GM19043 (cell line): ENCODE measurements around the gene PLCL1.

Source experiments
- ATAC-seq: cut with Tn5 transposase; IDR thresholded peaks from one replicate; pipeline ENCODE4 v1.9.1; 2021; ENCODE audit warnings: low read depth; ENCODE audit not compliant: unreplicated experiment

The PLCL1 gene

DNA sequence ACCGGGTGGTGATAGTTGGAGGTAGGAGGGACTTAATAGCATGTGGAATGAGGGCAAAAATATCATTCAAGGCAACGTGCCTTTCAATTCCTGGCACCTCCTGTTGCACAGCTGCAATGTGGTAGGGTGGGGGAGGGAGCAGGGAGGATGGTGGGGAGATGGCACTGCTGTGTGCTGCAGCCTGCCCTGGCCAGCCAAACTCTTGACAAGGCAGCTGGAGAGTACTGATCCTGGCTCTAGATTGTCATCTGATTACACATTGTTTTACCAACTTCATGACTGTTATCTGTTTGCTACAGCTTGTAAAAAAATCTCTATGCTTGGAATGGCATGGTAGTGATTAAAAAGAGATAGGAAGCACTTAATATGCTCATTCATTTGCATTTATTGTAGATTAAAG, 47.7 kb downstream of the PLCL1 start:
- ATAC-seq: no peak

DNA sequence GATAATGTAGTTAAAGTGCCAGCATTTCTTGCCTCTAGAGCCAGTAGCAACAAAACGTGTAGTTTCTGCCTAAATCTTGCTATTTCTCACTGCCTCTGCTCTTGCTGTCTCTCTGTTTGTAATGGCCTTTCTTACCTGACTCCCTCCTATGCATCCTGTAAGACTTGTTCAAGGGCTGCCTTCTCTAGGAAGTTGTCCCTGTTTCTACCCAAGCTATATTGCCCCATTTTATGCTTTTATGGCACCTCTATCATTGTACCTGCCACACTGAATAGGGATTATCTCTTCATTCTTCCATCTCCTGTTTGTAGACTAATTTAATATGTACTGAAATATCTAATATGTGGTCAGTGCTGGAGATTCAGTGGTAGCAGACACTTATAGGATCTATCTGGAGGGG, 49.2 kb downstream of the PLCL1 start:
- ATAC-seq: no peak

DNA sequence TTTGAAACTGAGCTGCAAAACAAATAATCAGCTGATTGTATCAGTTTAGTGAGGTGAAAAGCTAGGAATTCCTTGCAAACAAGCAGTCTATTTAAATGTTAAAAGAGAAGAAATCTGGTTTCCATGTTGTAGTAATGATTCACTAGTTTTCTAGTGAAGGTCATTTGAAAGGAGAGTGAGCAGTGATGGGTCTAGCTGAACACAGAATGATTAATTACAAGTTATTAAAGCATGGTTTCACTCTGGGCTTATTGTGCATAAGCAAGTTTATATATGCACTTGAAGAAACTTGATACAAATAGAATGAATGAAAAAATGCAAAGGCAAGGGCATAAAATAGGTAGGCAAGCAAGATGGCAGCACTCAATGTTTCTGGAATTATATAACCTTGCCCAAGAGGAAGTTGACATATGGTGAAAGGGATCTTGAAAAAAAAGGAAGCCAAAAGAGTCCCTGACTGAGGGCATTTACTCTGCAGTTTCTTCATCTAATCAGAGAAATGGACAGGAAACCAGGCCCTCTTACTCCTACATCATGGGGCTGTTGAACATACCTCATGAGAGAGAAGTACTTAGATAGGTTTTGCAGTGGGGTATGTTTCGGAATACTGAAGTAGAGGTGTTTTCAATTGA, 53.2 kb downstream of the PLCL1 start:
- no peak for ATAC-seq

DNA sequence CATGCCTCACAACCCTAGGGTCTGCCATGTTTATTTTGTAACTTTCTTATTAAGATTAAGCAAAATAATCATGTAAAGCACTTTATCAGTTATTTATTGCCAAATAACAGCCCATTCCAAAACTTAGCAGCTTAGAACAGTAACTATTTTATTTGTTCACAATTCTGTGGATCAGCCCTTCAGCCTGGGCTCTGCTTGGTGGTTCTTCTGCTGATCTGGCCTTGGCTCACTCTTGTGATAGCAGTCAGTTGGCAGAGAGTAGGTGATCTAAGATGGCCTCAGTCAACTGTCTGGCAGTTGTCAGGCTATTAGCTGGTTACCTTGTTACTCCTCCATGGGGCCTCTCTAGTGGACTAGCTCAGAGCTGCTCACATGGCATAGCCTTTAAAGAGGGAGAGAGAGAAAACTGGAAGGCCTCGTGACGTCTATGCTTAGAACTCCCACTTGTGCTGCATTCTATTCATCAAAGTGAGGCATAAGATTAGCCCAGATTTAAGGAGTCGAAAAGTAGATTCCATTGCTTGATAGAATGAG, 54.3 kb downstream of the PLCL1 start:
- ATAC-seq: no peak

DNA sequence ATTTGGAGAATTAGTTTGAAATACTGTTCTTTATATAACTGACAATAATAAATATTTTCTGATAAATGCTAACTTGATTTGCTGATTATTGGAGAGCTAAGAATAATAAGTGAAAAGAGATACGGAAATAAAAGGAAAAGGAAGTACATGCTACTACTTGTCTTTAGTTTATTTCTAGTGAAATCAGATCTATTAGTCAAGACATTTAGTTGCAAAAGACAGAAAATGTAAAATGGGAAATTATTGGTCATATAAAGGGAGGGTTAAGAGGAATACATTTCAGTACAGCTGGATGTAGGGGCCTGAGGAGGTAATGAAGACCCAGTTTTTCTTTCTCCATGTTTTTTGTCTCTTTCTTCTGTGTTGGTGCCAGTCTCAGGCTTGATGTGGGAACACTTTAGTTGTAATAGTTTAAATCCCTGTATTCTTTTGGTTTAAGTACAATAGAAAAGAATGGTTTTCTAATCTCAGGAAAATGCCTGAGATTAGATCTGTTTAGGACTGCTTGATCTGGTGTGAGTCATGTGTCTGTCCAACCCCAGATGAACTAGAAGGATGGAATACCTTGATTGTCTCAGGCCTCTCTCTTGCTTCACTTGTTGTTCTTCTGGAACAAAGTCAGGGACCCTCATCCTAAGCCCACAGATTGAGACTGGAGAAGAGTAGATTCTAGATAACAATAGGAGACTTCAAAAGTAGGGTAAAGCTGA, 58.0 kb downstream of the PLCL1 start:
- no peak for ATAC-seq

DNA sequence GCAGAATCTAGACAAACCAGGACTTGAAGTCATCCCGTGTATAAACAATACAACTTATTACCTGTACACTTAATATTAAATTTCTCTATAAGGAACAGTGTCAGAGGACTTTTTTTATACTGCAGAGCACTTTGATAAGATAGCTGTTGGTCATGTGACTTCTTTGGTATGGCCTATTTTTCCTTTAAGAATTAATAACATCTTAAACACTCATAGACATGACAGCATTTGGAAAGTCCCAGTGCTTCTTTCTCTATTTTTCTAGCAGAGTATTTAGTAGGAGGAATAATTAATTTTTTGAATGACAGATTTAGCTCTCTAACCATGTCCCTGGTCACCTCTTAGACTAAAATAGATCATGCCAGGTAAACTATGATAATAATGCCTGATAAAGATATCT, 59.4 kb downstream of the PLCL1 start:
- ATAC-seq: no peak

DNA sequence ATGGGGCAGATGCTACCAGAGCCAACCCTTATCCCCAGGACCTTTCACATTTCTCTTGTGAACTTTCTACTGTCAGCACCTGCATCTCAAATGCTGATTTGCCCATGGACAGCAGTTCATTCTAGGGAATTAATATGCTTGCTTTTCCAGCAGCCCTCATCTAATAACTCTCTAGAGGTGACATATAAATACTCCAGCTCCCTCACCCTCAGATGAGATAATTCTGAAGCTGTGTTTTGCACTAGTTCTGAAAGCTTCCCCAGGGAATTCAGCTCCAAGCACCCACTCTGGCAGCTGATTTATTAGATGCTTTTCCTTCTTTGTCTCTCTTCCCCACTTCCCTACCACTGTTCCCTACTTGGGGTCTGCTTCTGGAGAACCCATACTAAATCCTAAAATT, 62.1 kb downstream of the PLCL1 start:
- no peak for ATAC-seq

DNA sequence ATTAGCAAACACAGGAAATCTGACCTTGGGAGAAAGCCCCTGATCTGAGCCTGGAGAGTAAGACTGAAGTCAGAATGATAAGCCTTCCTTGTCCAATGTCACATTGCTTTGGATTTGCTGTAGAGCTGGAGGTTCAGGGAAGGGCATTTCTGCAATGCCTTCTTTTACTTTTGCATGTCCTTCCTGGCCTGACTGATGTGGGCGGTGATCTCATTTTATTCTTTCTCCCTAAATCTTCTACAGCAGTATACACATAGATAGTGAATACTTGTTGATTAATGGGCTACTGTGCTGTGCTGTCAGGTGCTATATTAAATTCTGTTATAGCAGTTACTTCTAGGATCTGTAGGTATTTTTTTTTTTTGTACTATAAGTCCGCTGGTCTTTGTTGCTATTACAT, 62.6 kb downstream of the PLCL1 start:
- ATAC-seq: no peak

DNA sequence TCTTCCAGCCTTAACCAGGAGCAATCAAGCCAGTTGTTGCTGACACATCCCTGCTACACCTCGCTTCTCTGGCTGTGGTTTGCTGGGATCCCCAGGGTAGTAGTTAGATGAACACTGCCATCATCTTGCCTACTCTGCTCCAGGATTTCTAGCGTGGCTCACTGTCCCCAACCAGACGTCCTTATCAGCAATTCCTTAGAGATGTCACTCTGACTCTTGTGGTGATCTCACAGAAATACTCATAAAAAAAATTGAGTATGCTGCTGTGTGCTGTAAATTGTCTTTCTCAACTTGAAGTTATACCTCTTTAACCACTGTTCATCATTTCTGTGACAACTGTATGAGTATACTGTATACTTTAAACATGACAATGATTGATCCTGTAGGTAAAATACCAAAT, 63.2 kb downstream of the PLCL1 start:
- no peak for ATAC-seq

DNA sequence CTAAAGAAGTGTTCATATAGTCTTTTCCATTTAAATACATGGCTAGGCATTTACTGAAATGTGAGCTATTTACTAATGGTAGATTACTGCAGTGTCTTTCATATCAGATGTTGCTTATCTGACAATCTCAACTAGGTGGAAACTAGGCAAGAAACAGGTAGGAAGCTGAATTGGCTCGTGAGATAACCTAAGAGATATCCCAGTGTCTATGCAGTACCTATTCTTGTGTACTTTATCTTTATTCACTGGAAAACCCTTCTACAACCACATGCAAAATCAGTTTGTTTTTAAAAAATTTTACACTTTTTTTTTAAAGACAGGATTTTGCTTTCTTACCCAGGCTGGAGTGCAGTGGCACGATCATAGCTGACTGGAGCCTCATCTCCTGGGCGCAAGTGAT, 63.8 kb downstream of the PLCL1 start:
- ATAC-seq: no peak

DNA sequence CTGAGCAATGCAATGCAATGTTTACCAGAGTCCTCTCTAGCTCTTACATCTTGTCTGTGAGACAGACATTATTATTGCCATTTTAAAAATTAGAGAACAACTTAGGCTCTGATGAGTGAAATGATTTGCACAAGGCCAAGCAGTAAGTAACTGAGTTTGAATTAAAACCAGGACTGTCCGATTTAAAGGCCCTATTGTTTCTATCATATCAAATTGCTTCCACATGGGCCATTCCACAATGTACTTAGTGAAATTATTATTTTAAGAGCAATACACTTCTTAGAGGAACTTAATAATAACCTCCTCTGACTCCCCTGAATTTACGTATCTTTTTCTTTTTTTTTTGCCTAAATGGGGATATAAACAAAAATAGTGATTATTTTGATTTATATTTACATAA, 64.6 kb downstream of the PLCL1 start:
- no peak for ATAC-seq

DNA sequence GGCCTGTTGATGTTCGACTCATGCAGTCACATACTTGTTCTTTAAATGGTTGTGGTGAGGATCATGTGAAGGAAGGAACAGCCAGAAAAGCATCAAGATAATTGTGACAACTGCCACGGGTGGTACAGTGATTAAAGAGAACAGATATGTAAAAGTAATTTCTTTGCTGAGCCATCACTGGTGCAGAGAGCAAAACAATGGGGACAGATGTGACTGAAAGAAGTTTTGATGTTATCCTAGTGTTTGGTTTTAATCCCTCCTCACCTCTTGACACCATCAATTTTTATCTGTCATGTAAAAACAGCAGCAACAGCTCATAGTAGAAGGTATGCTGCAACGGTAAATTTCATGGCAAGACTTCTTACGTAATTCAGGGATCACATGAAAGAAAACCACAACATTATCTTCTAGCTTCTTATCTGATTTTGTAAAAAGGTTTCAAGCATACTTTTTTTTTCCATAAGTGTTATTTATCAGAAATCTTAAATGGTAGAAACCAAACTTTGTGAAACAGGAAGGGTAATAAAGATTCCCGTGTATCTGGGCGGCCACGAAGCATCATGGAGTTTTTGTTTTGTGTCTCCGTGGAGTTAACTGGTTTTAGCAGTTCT, 65.2 kb downstream of the PLCL1 start:
- ATAC-seq: no peak

DNA sequence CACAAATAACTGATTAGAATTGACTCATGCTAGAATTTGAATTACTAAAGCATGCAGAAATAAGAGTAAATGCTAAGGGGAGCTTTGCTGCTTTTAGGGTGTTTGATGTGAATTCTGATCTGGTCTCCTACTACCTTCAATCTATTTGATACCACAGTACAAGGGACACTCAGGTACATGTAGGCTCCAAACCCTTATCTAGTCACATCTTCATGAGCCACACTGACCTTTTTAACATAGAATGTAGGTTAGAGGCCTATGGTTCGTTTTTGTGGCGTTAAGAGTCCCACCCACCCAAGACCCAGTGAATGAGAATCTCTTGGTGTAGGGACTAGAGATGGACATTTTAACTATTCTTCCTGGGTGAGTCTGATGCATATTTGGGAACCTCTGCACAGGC, 65.7 kb downstream of the PLCL1 start:
- no peak for ATAC-seq

DNA sequence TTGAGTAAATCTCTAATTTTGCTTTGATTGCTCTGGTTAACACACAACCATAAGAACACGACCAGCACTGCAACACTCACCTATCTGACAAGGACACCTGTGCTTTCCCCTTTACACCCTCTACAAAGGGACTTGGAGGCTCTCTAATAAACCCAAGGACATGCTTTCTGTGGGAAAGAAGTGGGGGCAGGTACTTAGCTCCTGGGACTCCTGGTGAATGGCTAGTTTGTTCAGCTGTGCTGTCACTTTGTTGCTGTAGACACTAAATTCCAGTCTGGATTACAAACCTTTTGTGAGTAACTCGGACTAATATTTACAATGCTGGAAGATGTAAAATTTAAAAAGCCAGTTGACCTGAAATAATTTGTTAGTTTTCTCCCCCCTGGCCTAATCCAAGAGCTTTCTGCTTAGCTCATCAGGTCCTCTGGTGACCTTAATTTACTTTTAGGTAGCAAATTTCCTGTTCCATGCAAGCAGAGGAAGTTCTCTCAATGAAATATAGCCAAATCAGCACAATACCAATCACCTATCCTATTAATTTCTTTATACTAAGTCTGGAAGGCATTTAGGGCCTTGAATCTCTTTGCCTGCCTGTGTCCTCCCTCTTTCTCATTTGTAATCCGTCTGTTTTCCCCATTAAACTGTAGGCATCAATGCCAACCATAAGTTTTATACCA, 67.5 kb downstream of the PLCL1 start:
- ATAC-seq: no peak

DNA sequence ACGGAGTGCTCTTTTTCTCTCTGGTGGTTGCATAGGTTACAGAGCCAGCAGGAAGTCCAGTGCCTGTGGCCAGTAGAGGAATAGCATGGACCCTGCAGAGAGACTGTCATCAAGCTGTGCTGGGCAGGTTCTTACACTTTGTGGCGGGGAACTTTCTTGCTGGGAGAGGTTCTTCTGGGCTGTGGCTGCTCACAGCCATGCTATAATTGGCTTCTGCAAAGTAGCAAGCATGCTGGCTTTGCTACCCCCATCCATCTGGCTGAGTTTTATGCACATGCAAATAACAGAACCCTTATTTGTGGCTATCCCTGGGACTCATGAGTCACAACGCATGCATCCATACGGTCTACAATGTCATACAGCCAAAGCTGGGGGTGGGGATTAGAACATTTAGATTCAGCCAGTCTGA, 68.9 kb downstream of the PLCL1 start:
- no peak for ATAC-seq

DNA sequence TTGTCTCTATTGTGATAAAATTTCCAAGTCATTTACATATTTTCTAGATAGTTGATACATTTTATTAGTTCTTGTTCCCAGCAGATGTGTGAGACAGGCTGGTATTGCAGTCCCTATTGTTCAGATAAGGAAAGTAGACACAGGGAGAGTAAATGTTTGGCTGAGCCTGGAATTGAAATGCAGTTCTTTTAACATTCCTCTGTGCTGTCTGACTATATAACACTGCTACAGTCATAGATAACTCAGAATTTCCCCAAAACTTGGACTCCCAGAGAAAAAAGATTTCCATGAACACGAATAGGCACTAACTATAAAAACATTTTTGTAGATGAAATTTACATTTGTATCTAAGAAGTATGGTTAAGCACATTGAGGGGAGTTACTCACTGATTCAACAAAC, 71.4 kb downstream of the PLCL1 start:
- no peak for ATAC-seq

DNA sequence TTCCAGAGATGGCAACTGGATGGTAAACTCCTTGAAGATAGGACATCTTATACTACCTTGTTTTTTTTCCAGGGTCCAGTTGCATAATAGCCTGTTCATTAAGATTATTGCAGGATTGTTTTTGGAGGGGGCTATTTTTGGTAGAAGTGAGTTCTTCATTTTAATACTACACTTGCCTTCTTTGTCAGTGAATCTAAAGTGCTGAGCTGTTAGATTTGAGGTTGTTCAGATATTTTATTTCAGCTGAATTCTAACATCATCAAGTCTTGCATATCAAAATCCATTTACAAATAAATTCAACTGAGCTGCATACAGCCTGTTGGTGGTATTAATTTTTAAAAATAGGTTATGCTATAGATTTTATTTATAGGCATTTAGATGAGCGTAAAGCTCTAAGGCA, 72.1 kb downstream of the PLCL1 start:
- ATAC-seq: no peak

DNA sequence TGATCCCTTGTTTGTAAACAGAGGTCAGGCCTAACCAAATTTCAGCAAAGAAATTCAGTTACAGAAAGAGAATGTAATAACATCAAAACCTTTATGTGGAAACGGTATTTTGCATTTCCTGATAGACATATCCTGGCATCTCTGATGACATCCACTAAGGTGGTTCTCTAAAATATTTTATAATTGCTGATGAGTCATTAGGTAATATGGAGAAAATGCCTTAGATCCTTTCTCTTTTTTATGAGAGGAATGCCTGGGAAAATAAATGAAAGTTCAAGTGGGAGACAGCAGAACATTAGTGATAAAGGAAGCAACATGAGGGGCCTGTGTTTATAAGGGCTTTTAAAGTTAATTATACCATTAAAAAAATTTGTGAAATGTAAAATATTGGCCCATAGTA, 72.6 kb downstream of the PLCL1 start:
- no peak for ATAC-seq

DNA sequence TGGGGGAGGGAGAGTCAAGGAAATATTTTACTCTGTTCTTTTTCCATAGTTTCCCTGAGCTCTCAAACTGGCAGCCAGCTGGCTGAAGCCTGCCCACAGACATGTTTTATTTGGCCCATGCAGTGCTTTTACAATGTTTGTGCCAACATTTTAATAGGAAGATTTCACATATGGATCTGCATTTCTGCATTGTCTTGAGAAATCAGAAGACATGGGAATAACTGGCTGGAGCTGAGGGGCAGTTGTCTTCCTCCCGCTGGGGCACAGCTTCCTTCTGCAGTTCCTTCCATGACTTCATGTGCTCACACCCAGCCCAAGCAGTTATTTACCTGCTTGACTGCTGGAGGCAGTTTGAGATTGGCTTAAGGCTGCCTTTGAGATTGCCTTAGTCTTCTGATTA, 74.4 kb downstream of the PLCL1 start:
- ATAC-seq: no peak

DNA sequence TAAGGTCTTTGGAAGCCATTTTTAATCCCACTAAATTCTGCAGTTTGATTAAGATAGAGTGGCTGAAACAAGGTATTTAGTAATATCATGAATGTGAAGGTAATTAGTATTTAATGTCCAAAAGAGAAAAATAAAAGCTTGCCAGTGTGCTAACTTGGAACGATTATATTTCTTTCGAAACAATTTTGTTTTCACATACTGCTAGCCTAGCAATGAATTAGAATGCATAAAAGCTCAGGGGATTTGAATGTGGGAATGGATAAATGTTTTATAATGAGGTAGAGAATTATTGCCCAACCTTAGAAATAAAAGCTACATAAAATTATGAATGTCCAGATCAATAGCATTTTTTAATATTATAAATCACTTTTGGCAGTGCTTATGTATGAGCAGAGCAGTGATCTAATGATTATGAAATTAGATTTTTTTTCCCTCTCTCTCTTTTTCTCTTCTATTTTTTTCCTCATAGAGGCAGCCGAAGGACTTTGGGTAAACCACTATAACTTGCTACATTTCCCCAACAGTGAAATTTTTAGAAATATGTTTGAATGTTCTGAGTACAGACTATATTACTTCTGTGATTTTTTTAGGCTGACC, 75.5 kb downstream of the PLCL1 start:
- ATAC-seq: no peak
